DND-41 (cell line): ENCODE measurements around the gene SMCP.

Source experiments
- ATAC-seq: fragments of 200-7000 bp; cut with Tn5 transposase; 3 replicates; pipeline ENCODE4 v1.9.1; 2021; ENCODE audit warnings: low read depth; ENCODE audit not compliant: insufficient read depth
- DNase-seq: peaks from one replicate; pipeline ENCODE4 v3.0.0-alpha.2; 2020
- H2AFZ ChIP-seq: 2 replicates; pipeline ENCODE4 v1.6.0; 2012; ENCODE audit warnings: low read depth, low read length
- H3K27ac ChIP-seq: 2 replicates; pipeline ENCODE4 v1.5.1; 2012; ENCODE audit warnings: low read length, inconsistent platforms
- H3K27me3 ChIP-seq: fragments of 200-600 bp; sonication (generic); 2 replicates; pipeline ENCODE4 v1.6.0; 2012; ENCODE audit warnings: low read length, mild to moderate bottlenecking, inconsistent platforms; ENCODE audit not compliant: insufficient read depth, poor library complexity
- H3K36me3 ChIP-seq: 2 replicates; pipeline ENCODE4 v1.5.1; 2012; ENCODE audit warnings: low read length, inconsistent platforms; ENCODE audit not compliant: insufficient read depth
- H3K4me1 ChIP-seq: 2 replicates; pipeline ENCODE4 v1.5.1; 2012; ENCODE audit warnings: mild to moderate bottlenecking, low read length; ENCODE audit not compliant: insufficient read depth
- H3K4me2 ChIP-seq: 2 replicates; pipeline ENCODE4 v1.6.0; 2012; ENCODE audit warnings: mild to moderate bottlenecking, moderate library complexity, low read length, inconsistent platforms; ENCODE audit not compliant: insufficient read depth
- H3K4me3 ChIP-seq, 2 experiments: fragments of 200-600 bp in 1 of 2; shearing (Covaris generic) in 1 of 2; 2 replicates each; pipeline ENCODE4 v1.5.1; 2012 to 2016; ENCODE audit warnings: inconsistent platforms in 2 of 2, low read length in 2 of 2, mild to moderate bottlenecking in 2 of 2, low read depth in 1 of 2, moderate library complexity in 1 of 2
- H3K79me2 ChIP-seq: 2 replicates; pipeline ENCODE4 v1.6.0; 2012; ENCODE audit warnings: low read length, inconsistent platforms; ENCODE audit not compliant: insufficient read depth
- H3K9ac ChIP-seq: 2 replicates; pipeline ENCODE4 v1.6.0; 2012; ENCODE audit warnings: low read depth, mild to moderate bottlenecking, inconsistent platforms, low read length, moderate library complexity
- H3K9me3 ChIP-seq: 2 replicates; pipeline ENCODE4 v1.5.1; 2012; ENCODE audit warnings: low read length, moderate library complexity, mild to moderate bottlenecking, inconsistent platforms; ENCODE audit not compliant: insufficient read depth, severe bottlenecking
- H4K20me1 ChIP-seq: 2 replicates; pipeline ENCODE4 v1.6.0; 2012; ENCODE audit warnings: low read length; ENCODE audit not compliant: insufficient read depth
- CTCF ChIP-seq: IDR thresholded peaks from 2 replicates; pipeline ENCODE4 v1.5.1; 2012; ENCODE audit warnings: borderline replicate concordance, low read length, moderate library complexity, mild to moderate bottlenecking; ENCODE audit not compliant: poor library complexity, severe bottlenecking; ENCODE audit errors: extremely low read depth
- EZH2 ChIP-seq: IDR thresholded peaks from 3 replicates; pipeline ENCODE4 v1.6.1; 2012; ENCODE audit warnings: borderline replicate concordance, low read depth, mild to moderate bottlenecking, moderate library complexity, low read length, inconsistent platforms; ENCODE audit not compliant: severe bottlenecking

The SMCP gene

GRCh38 chr1:152878042-152878441 is at the start of gene SMCP:
TSS of gene SMCP (plus strand) at chr1:152878322. CDS start at chr1:152884423, 6,101 bp downstream.
- no peaks in the 10 kb centered on the region for H3K36me3 ChIP-seq
- H3K4me1 ChIP-seq = no peaks in the 10 kb centered on the region
- H2AFZ ChIP-seq = no peak within 1 kb of the TSS
- H3K9me3 ChIP-seq = no peaks in the 10 kb centered on the region
- no peak within 1 kb of the TSS for H3K4me3 ChIP-seq
- no peak within 1 kb of the TSS for H3K4me2 ChIP-seq
- no peak for ATAC-seq
- H4K20me1 ChIP-seq = no peaks in the 10 kb centered on the region; the same call in 1 of the 2 replicates
- no peak within 1 kb of the TSS for H3K27ac ChIP-seq
- H3K79me2 ChIP-seq = no peaks in the 10 kb centered on the region
- no peak for TF ChIP-seq EZH2
- TF ChIP-seq CTCF = peak; percentile 39
- peak; percentile 9 for DNase-seq
- no peak within 1 kb of the TSS for H3K9ac ChIP-seq
- H3K27me3 ChIP-seq = peaks cover 14% of the 10 kb centered on the region

GRCh38 chr1:152836870-152837269 is 41.3 kb upstream of the SMCP start:
- ATAC-seq = no peak
- no peaks in the 10 kb centered on the region for H3K36me3 ChIP-seq
- H3K79me2 ChIP-seq = no peaks in the 10 kb centered on the region
- H4K20me1 ChIP-seq = no peaks in the 10 kb centered on the region
- no peak overlapping the region for H3K9ac ChIP-seq
- no peak overlapping the region for H2AFZ ChIP-seq
- H3K4me1 ChIP-seq = no peaks in the 10 kb centered on the region
- no peaks in the 10 kb centered on the region for H3K9me3 ChIP-seq
- H3K4me2 ChIP-seq = no peak overlapping the region
- H3K27me3 ChIP-seq = no peaks in the 10 kb centered on the region
- no peak overlapping the region for H3K4me3 ChIP-seq
- no peak overlapping the region for H3K27ac ChIP-seq
- TF ChIP-seq CTCF (no peak), EZH2 (no peak)
- DNase-seq = no peak

GRCh38 chr1:152842556-152842955 is 35.6 kb upstream of the SMCP start, which contains the start of gene LCE6A:
TSS of gene LCE6A (plus strand) at chr1:152842856. CDS start at chr1:152843521, 665 bp downstream.
- H3K4me2 ChIP-seq = no peak within 1 kb of the TSS
- H3K36me3 ChIP-seq = no peaks in the 10 kb centered on the region
- no peak within 1 kb of the TSS for H3K9ac ChIP-seq
- no peak for ATAC-seq
- H4K20me1 ChIP-seq = no peaks in the 10 kb centered on the region
- H3K4me3 ChIP-seq = no peak within 1 kb of the TSS
- no peak within 1 kb of the TSS for H3K27ac ChIP-seq
- TF ChIP-seq EZH2 (no peak), CTCF (no peak)
- no peaks in the 10 kb centered on the region for H3K79me2 ChIP-seq
- no peak for DNase-seq
- H3K9me3 ChIP-seq = no peaks in the 10 kb centered on the region
- peaks cover 10% of the 10 kb centered on the region for H3K27me3 ChIP-seq
- H3K4me1 ChIP-seq = no peaks in the 10 kb centered on the region
- H2AFZ ChIP-seq = no peak within 1 kb of the TSS

GRCh38 chr1:152855661-152856060 is 22.5 kb upstream of the SMCP start:
- ATAC-seq = no peak
- no peaks in the 10 kb centered on the region for H3K79me2 ChIP-seq
- no peaks in the 10 kb centered on the region for H4K20me1 ChIP-seq
- no peaks in the 10 kb centered on the region for H3K9me3 ChIP-seq
- DNase-seq = no peak
- no peak overlapping the region for H2AFZ ChIP-seq
- H3K27ac ChIP-seq = no peak overlapping the region
- H3K4me2 ChIP-seq = no peak overlapping the region
- no peak overlapping the region for H3K9ac ChIP-seq
- no peaks in the 10 kb centered on the region for H3K36me3 ChIP-seq
- H3K4me1 ChIP-seq = no peaks in the 10 kb centered on the region
- H3K27me3 ChIP-seq = peaks cover 12% of the 10 kb centered on the region
- TF ChIP-seq CTCF (no peak), EZH2 (no peak)
- no peak overlapping the region for H3K4me3 ChIP-seq
